ENCODE results near the gene GNLY.

DNA sequence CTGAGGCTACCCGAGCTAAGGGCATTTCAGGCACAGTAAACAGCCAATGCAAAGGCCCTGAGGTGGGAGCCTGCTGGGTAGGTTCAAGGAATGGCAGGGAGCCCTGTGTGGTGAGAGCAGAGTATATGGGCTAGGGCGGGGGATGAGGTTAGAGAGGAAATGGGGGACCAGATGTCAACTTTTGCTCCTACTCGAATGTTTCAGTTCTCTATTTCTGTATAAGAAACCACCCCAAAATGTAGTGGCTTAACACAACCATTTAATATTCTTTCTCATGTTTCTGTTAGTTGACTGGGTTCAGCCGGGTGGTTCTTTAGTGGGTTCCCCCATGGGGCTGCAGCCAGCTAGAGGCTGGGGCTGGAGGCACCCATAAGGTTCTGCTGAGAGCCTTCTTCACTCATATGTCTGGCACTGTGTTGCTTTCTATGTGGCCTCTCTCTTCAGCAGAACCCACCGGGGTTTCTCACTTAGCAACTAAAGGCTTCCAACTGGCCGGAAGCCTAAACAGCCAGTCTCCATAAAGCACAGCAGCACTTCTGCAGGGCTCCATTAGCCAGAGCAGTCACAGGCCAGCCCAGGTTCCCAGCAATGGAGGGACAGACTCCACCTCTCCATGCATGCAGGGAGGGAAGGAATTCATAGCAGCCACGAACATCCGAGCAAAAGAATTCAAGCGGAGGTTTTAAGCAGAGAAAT, 54.0 kb downstream of the GNLY start:
- TF ChIP-seq, protein P1, sequence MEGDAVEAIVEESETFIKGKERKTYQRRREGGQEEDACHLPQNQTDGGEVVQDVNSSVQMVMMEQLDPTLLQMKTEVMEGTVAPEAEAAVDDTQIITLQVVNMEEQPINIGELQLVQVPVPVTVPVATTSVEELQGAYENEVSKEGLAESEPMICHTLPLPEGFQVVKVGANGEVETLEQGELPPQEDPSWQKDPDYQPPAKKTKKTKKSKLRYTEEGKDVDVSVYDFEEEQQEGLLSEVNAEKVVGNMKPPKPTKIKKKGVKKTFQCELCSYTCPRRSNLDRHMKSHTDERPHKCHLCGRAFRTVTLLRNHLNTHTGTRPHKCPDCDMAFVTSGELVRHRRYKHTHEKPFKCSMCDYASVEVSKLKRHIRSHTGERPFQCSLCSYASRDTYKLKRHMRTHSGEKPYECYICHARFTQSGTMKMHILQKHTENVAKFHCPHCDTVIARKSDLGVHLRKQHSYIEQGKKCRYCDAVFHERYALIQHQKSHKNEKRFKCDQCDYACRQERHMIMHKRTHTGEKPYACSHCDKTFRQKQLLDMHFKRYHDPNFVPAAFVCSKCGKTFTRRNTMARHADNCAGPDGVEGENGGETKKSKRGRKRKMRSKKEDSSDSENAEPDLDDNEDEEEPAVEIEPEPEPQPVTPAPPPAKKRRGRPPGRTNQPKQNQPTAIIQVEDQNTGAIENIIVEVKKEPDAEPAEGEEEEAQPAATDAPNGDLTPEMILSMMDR (IDR thresholded peaks at IDR 0.05 in 8 of 11, conservative IDR thresholded peaks at IDR 0.05 in 3 of 11): no peak
- TF ChIP-seq POLR2A (IDR thresholded peaks at IDR 0.05): no peak

All from spleen (tissue), 7 donors.